HFFc6 (cell line): Measurements from ENCODE around the gene FOXJ3. TPM values are rescaled to one million over a fixed set of nuclear protein-coding genes. Genes with fewer than 3 reads are reported as not detected.

Experiments used
- DNase-seq: peaks from one replicate; pipeline ENCODE4 v3.0.0-alpha.2; 2018
- H3K27ac Mint-ChIP-seq: 2 replicates; pipeline ENCODE4 v1.8.0; 2020; ENCODE audit warnings: mild to moderate bottlenecking, mixed read lengths
- H3K27me3 Mint-ChIP-seq: 2 replicates; pipeline ENCODE4 v1.8.0; 2021; ENCODE audit warnings: mild to moderate bottlenecking, moderate library complexity, mixed read lengths; ENCODE audit not compliant: insufficient read depth
- H3K36me3 Mint-ChIP-seq: 2 replicates; pipeline ENCODE4 v1.8.0; 2021; ENCODE audit warnings: low read depth, mixed read lengths
- H3K4me1 Mint-ChIP-seq: 2 replicates; pipeline ENCODE4 v1.8.0; 2020; ENCODE audit warnings: low read depth, mixed read lengths
- H3K4me3 Mint-ChIP-seq: 2 replicates; pipeline ENCODE4 v1.8.0; 2020; ENCODE audit warnings: mild to moderate bottlenecking, moderate library complexity, mixed read lengths
- H3K9me3 Mint-ChIP-seq: 2 replicates; pipeline ENCODE4 v1.8.0; 2020; ENCODE audit warnings: mild to moderate bottlenecking, mixed read lengths
- CTCF ChIP-seq: fragments of 200-600 bp; sonication (generic); IDR thresholded peaks from 2 replicates; pipeline ENCODE4 v1.5.0; 2021; ENCODE audit warnings: antibody characterized with exemption, mild to moderate bottlenecking
- total RNA-seq, 6 experiments: library from RNA; stranded (reverse); fragmentation: NEBNext Ultra II Directional; extraction: Animal tissue kit (Norgen Biotek cat#: 25700); gene quantifications; 2 replicates in 1 of 6; 3 replicates in 5 of 6; pipeline ENCODE4 v1.2.3, GENCODE V29; 2021

FOXJ3 gene
- total RNA-seq, 6 experiments from 2014 or later: 24.5 to 31.3 (median 28.9) TPM

DNA sequence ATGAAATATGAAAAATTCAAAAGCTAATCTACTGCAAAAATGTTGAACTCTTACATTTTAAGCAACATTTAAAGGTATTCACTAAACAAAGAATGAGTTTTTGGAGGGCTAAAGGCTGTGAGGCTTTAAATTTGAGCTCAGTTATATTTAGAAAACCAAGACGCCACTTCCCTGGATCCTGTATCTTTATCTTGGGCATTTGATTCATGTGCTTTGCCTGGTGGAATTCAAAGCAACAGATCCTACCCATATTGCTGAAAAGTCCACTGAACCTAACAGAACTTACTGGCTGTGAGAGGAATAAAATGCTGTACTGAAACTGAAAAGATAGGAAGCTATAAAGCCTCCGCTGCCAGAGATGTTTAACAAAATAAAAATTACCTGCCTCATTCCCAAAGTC, 14.3 kb downstream of the FOXJ3 start:
- Mint-ChIP-seq H3K27ac (no peak overlapping the region), H3K27me3 (no peaks in the 10 kb centered on the region), H3K4me1 (peaks cover 91% of the 10 kb centered on the region), H3K4me3 (no peak overlapping the region), H3K36me3 (peaks cover 10% of the 10 kb centered on the region), H3K9me3 (no peaks in the 10 kb centered on the region)
- no peak for TF ChIP-seq CTCF
- no peak for DNase-seq

- DNase-seq: no peak
- no peak for TF ChIP-seq CTCF
- H3K9me3 Mint-ChIP-seq: no peaks in the 10 kb centered on the region
- H3K36me3 Mint-ChIP-seq: peaks cover 11% of the 10 kb centered on the region
- peaks cover 91% of the 10 kb centered on the region for H3K4me1 Mint-ChIP-seq
- no peaks in the 10 kb centered on the region for H3K27me3 Mint-ChIP-seq
- H3K4me3 Mint-ChIP-seq: peak overlapping the region; percentile 45
- H3K27ac Mint-ChIP-seq: peak overlapping the region; percentile 68
Measured at GRCh38 chr1:42319871-42320484, 15.1 kb downstream of the FOXJ3 start.

DNA sequence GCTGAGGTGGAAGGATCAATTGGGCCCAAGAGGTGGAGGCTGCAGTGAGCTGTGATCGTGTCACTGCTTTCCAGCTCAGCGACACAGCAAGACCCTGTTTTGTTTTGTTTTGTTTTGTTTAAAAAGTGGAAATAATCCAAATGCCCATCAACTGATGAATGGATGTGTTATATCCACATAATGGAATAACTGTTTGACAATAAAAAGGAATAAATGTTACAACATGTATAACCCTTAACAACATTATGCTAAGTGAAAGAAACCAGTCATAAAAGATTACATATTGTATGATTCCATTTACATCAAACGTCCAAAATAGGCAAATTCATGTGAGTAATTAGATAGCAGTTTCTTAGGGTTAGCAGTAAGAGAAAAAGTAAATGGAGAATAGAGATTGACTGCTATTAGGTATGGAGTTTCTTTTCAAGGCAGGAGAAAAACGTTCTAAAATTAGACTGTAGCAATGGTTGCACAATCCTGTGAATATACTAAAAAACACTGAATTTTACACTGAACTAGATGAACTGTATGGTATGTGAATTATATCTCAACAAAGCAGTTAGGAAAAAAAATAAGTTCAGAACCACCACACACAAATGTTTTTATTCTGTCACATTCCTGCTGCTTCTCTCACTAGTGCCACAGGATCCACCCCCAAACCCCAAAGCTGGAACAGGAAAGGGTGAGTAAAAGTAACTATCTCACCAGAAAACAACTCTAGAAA, 15.7 kb downstream of the FOXJ3 start:
- peaks cover 11% of the 10 kb centered on the region for H3K36me3 Mint-ChIP-seq
- peak overlapping the region; percentile 68 for H3K27ac Mint-ChIP-seq
- DNase-seq: peak; percentile 71
- no peak for TF ChIP-seq CTCF
- no peak overlapping the region; the same call in 1 of the 2 replicates for H3K4me3 Mint-ChIP-seq
- H3K27me3 Mint-ChIP-seq: no peaks in the 10 kb centered on the region
- peaks cover 93% of the 10 kb centered on the region for H3K4me1 Mint-ChIP-seq
- no peaks in the 10 kb centered on the region for H3K9me3 Mint-ChIP-seq

- H3K4me1 Mint-ChIP-seq: peaks cover 98% of the 10 kb centered on the region
- H3K9me3 Mint-ChIP-seq: no peaks in the 10 kb centered on the region
- H3K27me3 Mint-ChIP-seq: no peaks in the 10 kb centered on the region
- H3K4me3 Mint-ChIP-seq: no peak overlapping the region; the same call in 1 of the 2 replicates
- no peak for TF ChIP-seq CTCF
- peak overlapping the region; percentile 68; the same call in 1 of the 2 replicates for H3K27ac Mint-ChIP-seq
- peaks cover 11% of the 10 kb centered on the region for H3K36me3 Mint-ChIP-seq
- no peak for DNase-seq
Measured at GRCh38 chr1:42318601-42319000, 16.4 kb downstream of the FOXJ3 start.

- TF ChIP-seq CTCF: no peak
- H3K27ac Mint-ChIP-seq: no peak overlapping the region
- peaks cover 11% of the 10 kb centered on the region for H3K36me3 Mint-ChIP-seq
- no peaks in the 10 kb centered on the region for H3K9me3 Mint-ChIP-seq
- no peaks in the 10 kb centered on the region for H3K27me3 Mint-ChIP-seq
- H3K4me1 Mint-ChIP-seq: peaks cover 96% of the 10 kb centered on the region
- no peak overlapping the region for H3K4me3 Mint-ChIP-seq
- no peak for DNase-seq
Measured at GRCh38 chr1:42317308-42317707, 17.7 kb downstream of the FOXJ3 start.
